Measurements from ENCODE around the gene C1QL4. TPM values are rescaled to one million over a fixed set of nuclear protein-coding genes. Genes with fewer than 3 reads are reported as not detected.
"Not testable (repeated sequence)": the region's sequence is repeated elsewhere in the genome, so short reads cannot be mapped to it uniquely, and the experiment has no call there.

The C1QL4 gene
- total RNA-seq, 4 donors from 2014 or later: 1.7 TPM; not detected in 3

DNA sequence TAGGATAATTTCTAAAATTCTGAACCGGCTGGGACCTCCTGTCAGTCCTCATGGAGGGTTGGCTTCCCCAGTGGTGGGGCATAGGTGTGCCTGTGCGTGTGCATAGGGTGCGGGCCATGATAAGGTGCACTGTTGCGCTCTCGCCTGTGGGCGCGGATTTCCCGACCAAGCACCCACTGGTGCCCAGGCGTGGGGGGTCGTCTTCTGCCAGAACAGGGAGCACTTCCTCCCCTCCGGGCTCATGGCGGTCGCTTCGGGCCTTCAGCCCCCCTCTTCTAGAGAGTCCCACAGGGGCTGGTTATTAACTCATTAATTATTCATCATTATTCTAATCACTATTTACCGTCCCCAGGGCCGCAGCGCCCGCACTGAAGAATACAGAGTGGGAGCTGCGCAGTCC lies 2.8 kb downstream of the C1QL4 start:
- peaks cover 15 to 16% of the 10 kb centered on the region in 2 donors for H3K27me3 ChIP-seq

DNA sequence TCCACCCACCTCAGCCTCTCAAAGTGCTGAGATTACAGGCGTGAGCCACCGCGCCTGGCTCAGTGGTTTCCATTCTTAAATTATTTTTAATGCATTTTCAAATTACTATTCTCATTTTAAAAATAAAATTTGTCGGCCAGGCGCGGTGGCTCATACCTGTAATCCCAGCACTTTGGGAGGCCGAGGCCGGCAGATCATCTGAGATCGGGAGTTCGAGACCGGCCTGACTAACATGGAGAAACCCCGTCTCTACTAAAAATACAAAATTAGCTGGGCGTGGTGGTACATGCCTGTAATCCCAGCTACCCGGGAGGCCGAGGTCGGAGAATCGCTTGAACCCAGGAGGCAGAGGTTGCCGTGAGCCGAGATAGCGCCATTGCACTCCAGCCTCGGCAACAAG lies 3.2 kb downstream of the C1QL4 start:
- not testable (repeated sequence) for H3K27ac ChIP-seq, H3K4me3 ChIP-seq, H3K36me3 ChIP-seq, H3K4me1 ChIP-seq, DNase-seq, H3K9me3 ChIP-seq
- H3K27me3 ChIP-seq: peaks cover 15 to 16% of the 10 kb centered on the region in 2 donors
- intact Hi-C loops (cut with DNase I; ENCODE audit: low total_unique reads): loop anchor here (10.0 kb wide), 1 partner anchor 181 kb away; no protein-coding TSS in a partner anchor

More for the DNA sequence above, 2.8 kb downstream of the C1QL4 start:
- intact Hi-C loops (cut with DNase I; ENCODE audit: low total_unique reads): loop anchor here (10.0 kb wide), 1 partner anchor 181 kb away; no protein-coding TSS in a partner anchor
- Histone ChIP-seq H3K36me3 (no peaks in the 10 kb centered on the region), H3K27ac (no peak overlapping the region), H3K9me3 (no peaks in the 10 kb centered on the region), H3K4me3 (no peak overlapping the region), H3K4me1 (no peaks in the 10 kb centered on the region)
- DNase-seq: no peak
- TF ChIP-seq POLR2A (IDR thresholded peaks at IDR 0.05): no peak
- TF ChIP-seq, protein P1, sequence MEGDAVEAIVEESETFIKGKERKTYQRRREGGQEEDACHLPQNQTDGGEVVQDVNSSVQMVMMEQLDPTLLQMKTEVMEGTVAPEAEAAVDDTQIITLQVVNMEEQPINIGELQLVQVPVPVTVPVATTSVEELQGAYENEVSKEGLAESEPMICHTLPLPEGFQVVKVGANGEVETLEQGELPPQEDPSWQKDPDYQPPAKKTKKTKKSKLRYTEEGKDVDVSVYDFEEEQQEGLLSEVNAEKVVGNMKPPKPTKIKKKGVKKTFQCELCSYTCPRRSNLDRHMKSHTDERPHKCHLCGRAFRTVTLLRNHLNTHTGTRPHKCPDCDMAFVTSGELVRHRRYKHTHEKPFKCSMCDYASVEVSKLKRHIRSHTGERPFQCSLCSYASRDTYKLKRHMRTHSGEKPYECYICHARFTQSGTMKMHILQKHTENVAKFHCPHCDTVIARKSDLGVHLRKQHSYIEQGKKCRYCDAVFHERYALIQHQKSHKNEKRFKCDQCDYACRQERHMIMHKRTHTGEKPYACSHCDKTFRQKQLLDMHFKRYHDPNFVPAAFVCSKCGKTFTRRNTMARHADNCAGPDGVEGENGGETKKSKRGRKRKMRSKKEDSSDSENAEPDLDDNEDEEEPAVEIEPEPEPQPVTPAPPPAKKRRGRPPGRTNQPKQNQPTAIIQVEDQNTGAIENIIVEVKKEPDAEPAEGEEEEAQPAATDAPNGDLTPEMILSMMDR (IDR thresholded peaks at IDR 0.05): no peak

DNA sequence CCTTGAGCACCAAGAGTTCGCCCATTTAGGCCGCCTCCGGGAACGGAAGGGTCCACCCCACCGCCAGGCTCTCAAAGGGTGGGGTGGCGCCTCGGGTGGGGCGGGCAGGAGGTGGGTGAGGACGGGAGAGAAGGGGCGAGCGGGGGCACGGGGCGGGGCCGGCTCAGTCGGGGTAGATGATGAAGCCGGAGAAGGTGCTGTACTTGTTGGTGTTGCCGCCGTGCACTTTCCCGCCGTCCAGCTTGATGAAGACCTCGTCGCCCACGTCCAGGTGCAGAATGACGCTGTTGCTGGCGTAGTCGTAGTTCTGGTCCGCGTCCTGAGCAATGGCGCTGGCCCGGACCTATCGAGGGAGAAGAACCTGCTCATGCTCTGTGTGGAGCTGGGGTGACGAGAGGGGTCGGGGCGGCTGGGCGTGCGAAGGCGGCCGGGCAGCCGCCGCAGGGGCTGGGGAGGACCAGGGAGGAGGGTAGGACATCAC lies 4.1 kb downstream of the C1QL4 start:
- no peak for TF ChIP-seq POLR2A (IDR thresholded peaks at IDR 0.05)
- TF ChIP-seq, protein P1 (IDR thresholded peaks at IDR 0.05): no peak
- intact Hi-C loops (cut with DNase I; ENCODE audit: low total_unique reads): loop anchor here (10.0 kb wide), 1 partner anchor 182 kb away; no protein-coding TSS in a partner anchor
- Histone ChIP-seq H3K4me1 (no peaks in the 10 kb centered on the region), H3K36me3 (no peaks in the 10 kb centered on the region), H3K9me3 (no peaks in the 10 kb centered on the region), H3K4me3 (no peak overlapping the region), H3K27me3 (peaks cover 15 to 16% of the 10 kb centered on the region in 2 donors), H3K27ac (no peak overlapping the region)
- DNase-seq: no peak

DNA sequence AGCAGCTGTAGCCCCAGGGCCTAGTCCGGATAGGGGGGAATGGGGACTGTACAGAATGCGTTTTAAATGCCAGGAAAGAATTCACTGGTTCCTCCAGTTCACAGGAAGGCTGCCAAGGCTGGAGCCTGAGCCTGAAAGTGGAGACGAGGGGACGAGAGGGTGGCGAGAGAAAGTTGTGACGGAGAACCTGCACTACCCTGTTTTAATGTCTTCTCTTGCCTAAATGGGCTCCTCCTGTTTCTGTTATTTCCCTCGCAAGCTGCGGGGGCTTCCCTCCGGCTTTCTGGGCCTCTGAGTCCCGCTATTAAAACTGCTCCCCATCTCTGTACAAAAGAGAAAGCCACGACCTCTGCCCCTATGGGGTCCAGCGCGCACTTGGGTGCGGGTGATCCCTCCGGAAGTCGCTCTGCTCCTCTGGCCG lies 4.5 kb downstream of the C1QL4 start:
- intact Hi-C loops (cut with DNase I; ENCODE audit: low total_unique reads): loop anchor here (10.0 kb wide), 1 partner anchor 182 kb away; no protein-coding TSS in a partner anchor
- no peak overlapping the region for H3K4me3 ChIP-seq
- TF ChIP-seq, protein P1 (IDR thresholded peaks at IDR 0.05): no peak
- no peak for TF ChIP-seq POLR2A (IDR thresholded peaks at IDR 0.05)
- H3K36me3 ChIP-seq: no peaks in the 10 kb centered on the region
- H3K9me3 ChIP-seq: no peaks in the 10 kb centered on the region
- no peaks in the 10 kb centered on the region for H3K4me1 ChIP-seq
- no peak overlapping the region for H3K27ac ChIP-seq
- H3K27me3 ChIP-seq: peaks cover 12 to 15% of the 10 kb centered on the region in 2 donors
- DNase-seq: no peak

DNA sequence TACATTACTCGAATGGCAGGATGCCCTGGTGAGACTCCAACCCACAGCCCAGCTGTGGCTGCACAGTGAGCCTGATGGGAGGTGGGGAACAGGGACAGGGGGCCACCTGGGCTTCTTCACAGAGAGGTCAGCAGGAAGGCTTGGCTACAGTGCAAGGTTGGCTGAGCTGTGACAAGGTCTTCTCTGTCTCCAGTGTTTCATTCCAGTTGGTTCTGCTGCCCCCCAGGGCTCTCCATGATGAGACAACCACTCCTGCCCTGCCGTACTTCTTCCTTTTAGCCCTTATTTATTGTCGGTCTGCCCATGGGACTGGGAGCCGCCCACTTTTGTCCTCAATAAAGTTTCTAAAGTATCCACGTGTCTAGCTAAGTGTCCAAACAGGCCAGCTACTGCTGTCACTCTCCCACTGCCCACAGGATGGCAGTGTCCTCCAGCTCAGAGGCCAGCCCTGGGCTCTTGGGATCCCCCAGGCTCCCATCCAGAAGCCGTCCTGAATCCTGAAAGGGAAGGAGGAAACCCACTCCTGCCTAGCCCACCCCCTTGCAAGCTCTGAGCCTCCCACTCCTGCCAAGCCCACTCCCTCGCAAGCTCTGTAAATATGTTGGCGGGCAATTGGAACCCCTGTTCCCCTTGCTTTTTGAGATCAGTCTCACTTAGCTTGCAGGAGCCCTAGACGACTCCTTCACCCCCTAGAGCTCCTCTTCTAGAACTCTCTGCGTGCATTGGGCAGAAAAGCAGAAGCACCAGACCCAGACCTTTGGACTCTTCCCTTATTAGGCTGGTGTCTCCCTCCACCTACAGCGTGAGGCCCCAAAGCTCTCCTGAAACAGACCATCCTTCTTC lies 5.4 kb downstream of the C1QL4 start:
- intact Hi-C loops (cut with DNase I; ENCODE audit: low total_unique reads): loop anchor here (10.0 kb wide), 1 partner anchor 183 kb away; no protein-coding TSS in a partner anchor
- Histone ChIP-seq H3K27me3 (peaks cover 4 to 12% of the 10 kb centered on the region in 2 donors), H3K27ac (no peak overlapping the region), H3K9me3 (no peaks in the 10 kb centered on the region), H3K36me3 (no peaks in the 10 kb centered on the region), H3K4me1 (no peaks in the 10 kb centered on the region), H3K4me3 (no peak overlapping the region)
- DNase-seq: peak; percentile 39 to 58
- TF ChIP-seq POLR2A (IDR thresholded peaks at IDR 0.05): no peak
- TF ChIP-seq, protein P1 (IDR thresholded peaks at IDR 0.05): peak; percentile 60 to 84 (median 75)

Measured in uterus (tissue), 4 donors.